ENCODE measurements around the gene SLC49A3. TPM values are rescaled to one million over a fixed set of nuclear protein-coding genes. Genes with fewer than 3 reads are reported as not detected.

Gene SLC49A3
- total RNA-seq, 1 experiment from 2014 or later: 0.47 TPM

- BruUV-seq (replicated peaks): no TSS peak
- no peak for TF ChIP-seq EZH2 (IDR thresholded peaks at IDR 0.05; ENCODE audit: borderline replicate concordance, low read depth, low read length, poor library complexity, severe bottlenecking)
- TF ChIP-seq CTCF (conservative IDR thresholded peaks at IDR 0.05; ENCODE audit: low read depth, low read length): no peak
- intact Hi-C loops (cut with micrococcal nuclease; ENCODE audit: unreplicated experiment): no loop called here
- Histone ChIP-seq H3K27me3 (replicated peaks; ENCODE audit: insufficient read depth, low read depth, low read length, poor library complexity) (no peaks in the 10 kb centered on the region), H3K4me1 (ENCODE audit: insufficient read depth, low read length, poor library complexity, severe bottlenecking) (peaks cover 8% of the 10 kb centered on the region), H3K27ac (ENCODE audit: low read depth, low read length, poor library complexity, severe bottlenecking) (no peak overlapping the region), H3K9me3 (ENCODE audit: low read depth, low read length, poor library complexity, severe bottlenecking) (no peaks in the 10 kb centered on the region), H3K4me3 (ENCODE audit: low read depth, low read length, poor library complexity, severe bottlenecking) (no peak overlapping the region), H3K36me3 (ENCODE audit: insufficient read depth, low read length, poor library complexity, severe bottlenecking) (peaks cover 10% of the 10 kb centered on the region)
- POLR2A ChIA-PET (ENCODE audit: low non-redundant PET): no interaction called here
- CTCF ChIA-PET: no interaction called here
- no peak for DNase-seq (ENCODE audit: low spot score)
These were observed 15.4 kb upstream of the SLC49A3 start for GRCh38 chr4:704198-704891.

GRCh38 chr4:703336-704197 lies 14.6 kb upstream of the SLC49A3 start:
- POLR2A ChIA-PET (ENCODE audit: low non-redundant PET): no interaction called here
- intact Hi-C loops (cut with micrococcal nuclease; ENCODE audit: unreplicated experiment): no loop called here
- H3K4me3 ChIP-seq (ENCODE audit: low read depth, low read length, poor library complexity, severe bottlenecking): no peak overlapping the region
- no peak overlapping the region for H3K27ac ChIP-seq (ENCODE audit: low read depth, low read length, poor library complexity, severe bottlenecking)
- TF ChIP-seq EZH2 (IDR thresholded peaks at IDR 0.05; ENCODE audit: borderline replicate concordance, low read depth, low read length, poor library complexity, severe bottlenecking): no peak
- no peak for TF ChIP-seq CTCF (conservative IDR thresholded peaks at IDR 0.05; ENCODE audit: low read depth, low read length)
- DNase-seq (ENCODE audit: low spot score): no peak
- no peaks in the 10 kb centered on the region for H3K27me3 ChIP-seq (replicated peaks; ENCODE audit: insufficient read depth, low read depth, low read length, poor library complexity)
- peaks cover 2% of the 10 kb centered on the region for H3K36me3 ChIP-seq (ENCODE audit: insufficient read depth, low read length, poor library complexity, severe bottlenecking)
- CTCF ChIA-PET: no interaction called here
- H3K4me1 ChIP-seq (ENCODE audit: insufficient read depth, low read length, poor library complexity, severe bottlenecking): peaks cover 8% of the 10 kb centered on the region
- no TSS peak for BruUV-seq (replicated peaks)
- H3K9me3 ChIP-seq (ENCODE audit: low read depth, low read length, poor library complexity, severe bottlenecking): no peaks in the 10 kb centered on the region

GRCh38 chr4:702618-703048 lies 13.7 kb upstream of the SLC49A3 start:
- H3K4me1 ChIP-seq (ENCODE audit: insufficient read depth, low read length, poor library complexity, severe bottlenecking): peaks cover 8% of the 10 kb centered on the region
- no peaks in the 10 kb centered on the region for H3K9me3 ChIP-seq (ENCODE audit: low read depth, low read length, poor library complexity, severe bottlenecking)
- H3K4me3 ChIP-seq (ENCODE audit: low read depth, low read length, poor library complexity, severe bottlenecking): no peak overlapping the region
- H3K27ac ChIP-seq (ENCODE audit: low read depth, low read length, poor library complexity, severe bottlenecking): no peak overlapping the region
- no peak for DNase-seq (ENCODE audit: low spot score)
- H3K27me3 ChIP-seq (replicated peaks; ENCODE audit: insufficient read depth, low read depth, low read length, poor library complexity): no peaks in the 10 kb centered on the region
- no TSS peak for BruUV-seq (replicated peaks)
- ChIA-PET POLR2A (ENCODE audit: low non-redundant PET) (no interaction called here), CTCF (no interaction called here)
- TF ChIP-seq CTCF (conservative IDR thresholded peaks at IDR 0.05; ENCODE audit: low read depth, low read length): no peak
- no peak for TF ChIP-seq EZH2 (IDR thresholded peaks at IDR 0.05; ENCODE audit: borderline replicate concordance, low read depth, low read length, poor library complexity, severe bottlenecking)
- intact Hi-C loops (cut with micrococcal nuclease; ENCODE audit: unreplicated experiment): no loop called here
- H3K36me3 ChIP-seq (ENCODE audit: insufficient read depth, low read length, poor library complexity, severe bottlenecking): no peaks in the 10 kb centered on the region

Data from A673 (cell line).